H9 (cell line): ENCODE measurements around the gene FBXO31. TPM values are rescaled to one million over a fixed set of nuclear protein-coding genes. Genes with fewer than 3 reads are reported as not detected.

Source experiments
- DNase-seq: peaks from one replicate; pipeline ENCODE4 v3.0.0-alpha.2; 2017
- H2AFZ ChIP-seq: one replicate; pipeline ENCODE4 v1.6.1; 2013; ENCODE audit warnings: mild to moderate bottlenecking, low read length, control low read depth, moderate library complexity
- H2AK5ac ChIP-seq: 2 replicates; pipeline ENCODE4 v1.6.1; 2013; ENCODE audit warnings: low read length, control low read depth, mixed read lengths; ENCODE audit not compliant: insufficient read length
- H2BK120ac ChIP-seq: one replicate; pipeline ENCODE4 v1.6.1; 2013; ENCODE audit warnings: low read depth, mild to moderate bottlenecking, low read length, control low read depth, inconsistent platforms; ENCODE audit not compliant: poor library complexity, severe bottlenecking
- H2BK12ac ChIP-seq: 2 replicates; pipeline ENCODE4 v1.6.1; 2013; ENCODE audit warnings: low read length, control low read depth, mixed read lengths, low read depth; ENCODE audit not compliant: insufficient read length
- H2BK15ac ChIP-seq: 2 replicates; pipeline ENCODE4 v1.6.1; 2013; ENCODE audit warnings: low read depth, low read length, control low read depth
- H2BK20ac ChIP-seq: one replicate; pipeline ENCODE4 v1.6.1; 2013; ENCODE audit warnings: low read depth, mild to moderate bottlenecking, low read length, control low read depth, inconsistent platforms; ENCODE audit not compliant: poor library complexity, severe bottlenecking
- H2BK5ac ChIP-seq: 2 replicates; pipeline ENCODE4 v1.6.1; 2013; ENCODE audit warnings: low read length, control low read depth, mixed read lengths; ENCODE audit not compliant: insufficient read length
- H3K14ac ChIP-seq: 2 replicates; pipeline ENCODE4 v1.6.1; 2013; ENCODE audit warnings: low read length, control low read depth; ENCODE audit not compliant: insufficient read depth
- H3K18ac ChIP-seq: 2 replicates; pipeline ENCODE4 v1.6.1; 2013; ENCODE audit warnings: low read depth, mild to moderate bottlenecking, mixed read lengths, low read length, control low read depth; ENCODE audit not compliant: insufficient read length
- H3K23ac ChIP-seq: 2 replicates; pipeline ENCODE4 v1.6.1; 2013; ENCODE audit warnings: low read length, control low read depth, mixed read lengths, low read depth; ENCODE audit not compliant: insufficient read length
- H3K23me2 ChIP-seq: 2 replicates; pipeline ENCODE4 v1.6.1; 2013; ENCODE audit warnings: low read depth, mild to moderate bottlenecking, mixed read lengths, low read length, control low read depth; ENCODE audit not compliant: insufficient read length, poor library complexity, severe bottlenecking
- H3K27ac ChIP-seq: 2 replicates; pipeline ENCODE4 v1.5.1; 2013; ENCODE audit warnings: low read length, control low read depth, mixed read lengths, low read depth; ENCODE audit not compliant: insufficient read length
- H3K27me3 ChIP-seq: 2 replicates; pipeline ENCODE4 v1.6.1; 2013; ENCODE audit warnings: low read length, control low read depth, inconsistent platforms; ENCODE audit not compliant: insufficient read depth
- H3K4ac ChIP-seq: 2 replicates; pipeline ENCODE4 v1.6.1; 2013; ENCODE audit warnings: low read depth, mild to moderate bottlenecking, control low read depth, inconsistent platforms, low read length, moderate library complexity
- H3K4me1 ChIP-seq: 2 replicates; pipeline ENCODE4 v1.6.1; 2013; ENCODE audit warnings: low read length, control low read depth, inconsistent platforms; ENCODE audit not compliant: insufficient read depth
- H3K4me2 ChIP-seq: 2 replicates; pipeline ENCODE4 v1.6.1; 2013; ENCODE audit warnings: low read length, control low read depth, mixed read lengths; ENCODE audit not compliant: insufficient read length, insufficient read depth
- H3K56ac ChIP-seq: 2 replicates; pipeline ENCODE4 v1.6.1; 2013; ENCODE audit warnings: low read depth, mild to moderate bottlenecking, mixed read lengths, low read length, control low read depth; ENCODE audit not compliant: insufficient read length
- H3K79me1 ChIP-seq: 2 replicates; pipeline ENCODE4 v1.6.1; 2013; ENCODE audit warnings: low read depth, mild to moderate bottlenecking, moderate library complexity, low read length, control low read depth, inconsistent platforms; ENCODE audit not compliant: insufficient read depth, poor library complexity, severe bottlenecking
- H3K79me2 ChIP-seq: 2 replicates; pipeline ENCODE4 v1.6.1; 2013; ENCODE audit warnings: low read length, control low read depth, inconsistent platforms; ENCODE audit not compliant: insufficient read depth
- H3K9ac ChIP-seq: 2 replicates; pipeline ENCODE4 v1.6.1; 2013; ENCODE audit warnings: low read length, control low read depth, mixed read lengths; ENCODE audit not compliant: insufficient read length; ENCODE audit errors: extremely low read depth
- H3K9me3 ChIP-seq: one replicate; pipeline ENCODE4 v1.6.1; 2013; ENCODE audit warnings: low read depth, low read length, inconsistent platforms; ENCODE audit not compliant: control insufficient read depth
- H3T11ph ChIP-seq: one replicate; pipeline ENCODE4 v1.6.1; 2013; ENCODE audit warnings: mild to moderate bottlenecking, low read length, control low read depth, inconsistent platforms
- H4K20me1 ChIP-seq: one replicate; pipeline ENCODE4 v1.6.1; 2013; ENCODE audit not compliant: control insufficient read depth, insufficient read length, insufficient read depth
- H4K5ac ChIP-seq: 2 replicates; pipeline ENCODE4 v1.6.1; 2013; ENCODE audit warnings: low read depth, mild to moderate bottlenecking, mixed read lengths, low read length, control low read depth; ENCODE audit not compliant: insufficient read length
- H4K8ac ChIP-seq: replicated peaks from 2 replicates; pipeline ENCODE4 v1.6.1; 2013; ENCODE audit warnings: low read length, control low read depth, mixed read lengths, low read depth; ENCODE audit not compliant: insufficient read length
- H4K91ac ChIP-seq: 2 replicates; pipeline ENCODE4 v1.6.1; 2013; ENCODE audit warnings: low read depth, mild to moderate bottlenecking, moderate library complexity, mixed read lengths, low read length, control low read depth; ENCODE audit not compliant: insufficient read length
- H3K27ac Mint-ChIP-seq, 3 experiments: 2 replicates in 2 of 3; 3 replicates in 1 of 3; pipeline ENCODE4 v1.8.0; 2020 to 2021; ENCODE audit warnings: mixed read lengths in 3 of 3, mild to moderate bottlenecking in 1 of 3, moderate library complexity in 1 of 3
- H3K27me3 Mint-ChIP-seq: 2 replicates; pipeline ENCODE4 v1.8.0; 2021; ENCODE audit warnings: low read depth, mild to moderate bottlenecking, moderate library complexity, mixed read lengths
- H3K36me3 Mint-ChIP-seq, 3 experiments: 2 replicates in 2 of 3; 3 replicates in 1 of 3; pipeline ENCODE4 v1.8.0; 2020 to 2021; ENCODE audit warnings: low read depth in 3 of 3, mixed read lengths in 3 of 3; ENCODE audit not compliant: insufficient read depth in 1 of 3
- H3K4me1 Mint-ChIP-seq, 2 experiments: 2 replicates each; pipeline ENCODE4 v1.8.0; 2020; ENCODE audit warnings: mixed read lengths in 2 of 2
- H3K4me3 Mint-ChIP-seq, 2 experiments: 2 replicates in 1 of 2; 3 replicates in 1 of 2; pipeline ENCODE4 v1.8.0; 2020 to 2021; ENCODE audit warnings: mild to moderate bottlenecking in 2 of 2, mixed read lengths in 2 of 2, moderate library complexity in 1 of 2
- H3K9me3 Mint-ChIP-seq, 2 experiments: 2 replicates in 1 of 2; 3 replicates in 1 of 2; pipeline ENCODE4 v1.8.0; 2020; ENCODE audit warnings: mild to moderate bottlenecking in 2 of 2, mixed read lengths in 2 of 2, moderate library complexity in 1 of 2
- CTCF ChIP-seq: fragments of 200-600 bp; sonication (generic); conservative IDR thresholded peaks from 3 replicates; pipeline ENCODE4 v1.8.0; 2021; ENCODE audit warnings: antibody characterized with exemption, mild to moderate bottlenecking
- WGBS: extraction: QIAGEN DNeasy Blood & Tissue Kit; methylation state at CpG from one replicate; pipeline ENCODE4 v1.1.7; 2013; ENCODE audit warnings: missing lambda C conversion rate, low lambda C conversion rate, mixed read lengths; ENCODE audit not compliant: insufficient read length; ENCODE audit errors: extremely low coverage; 5-methylcytosine and 5-hydroxymethylcytosine counted together
- total RNA-seq: library from RNA; stranded (reverse); gene quantifications from 2 replicates; pipeline ENCODE4 v1.2.1, GENCODE V29; 2021

FBXO31 gene
- total RNA-seq, 1 experiment from 2014 or later = 24.2 TPM

GRCh38 chr16:87414251-87414680 is 30.7 kb upstream of the FBXO31 start:
- Histone ChIP-seq H3K23ac (no peak overlapping the region), H3K27me3 (no peaks in the 10 kb centered on the region), H3K56ac (no peak overlapping the region), H2BK5ac (no peak overlapping the region), H2BK120ac (no peak overlapping the region), H2AFZ (no peak overlapping the region), H4K8ac (no peak overlapping the region), H3K27ac (no peak overlapping the region), H4K20me1 (no peaks in the 10 kb centered on the region), H4K5ac (no peak overlapping the region), H3K4me2 (no peak overlapping the region), H3K4me1 (no peaks in the 10 kb centered on the region), H4K91ac (no peak overlapping the region), H2BK15ac (no peak overlapping the region), H3K79me2 (no peaks in the 10 kb centered on the region), H3K14ac (no peak overlapping the region), H3K9ac (no peak overlapping the region), H3K4ac (no peak overlapping the region), H3K79me1 (no peaks in the 10 kb centered on the region), H2BK20ac (no peak overlapping the region), H3T11ph (no peak overlapping the region), H3K9me3 (no peaks in the 10 kb centered on the region), H3K18ac (no peak overlapping the region), H3K23me2 (no peaks in the 10 kb centered on the region), H2BK12ac (no peak overlapping the region), H2AK5ac (no peak overlapping the region)
- H3K4me1 Mint-ChIP-seq = no peaks in the 10 kb centered on the region; a peak in 1 of 4 replicates
- H3K4me3 Mint-ChIP-seq = no peak overlapping the region
- no peak for DNase-seq
- no peak overlapping the region for H3K27ac Mint-ChIP-seq
- H3K9me3 Mint-ChIP-seq = no peaks in the 10 kb centered on the region
- H3K27me3 Mint-ChIP-seq = no peaks in the 10 kb centered on the region
- WGBS = no CpG with 5 or more reads among the region's 24 CpGs
- peaks cover 25 to 69% (median 69%) of the 10 kb centered on the region in 3 experiments; a peak in 6 of 7 replicates for H3K36me3 Mint-ChIP-seq
- no peak for TF ChIP-seq CTCF
